KMS-11 (cell line): ENCODE measurements around the gene PAM.
A peak's percentile ranks its signal among the peaks of the same experiment; 100 is the strongest.

Experiments used
- H2AFZ ChIP-seq: fragments of 200-600 bp; sonication (generic); 2 replicates; pipeline ENCODE4 v1.6.1; 2016; ENCODE audit warnings: antibody characterized with exemption, mixed run types, low read depth
- H3K27ac ChIP-seq: fragments of 200-600 bp; sonication (generic); 2 replicates; pipeline ENCODE4 v1.6.1; 2016; ENCODE audit warnings: mild to moderate bottlenecking, mixed run types
- H3K27me3 ChIP-seq: fragments of 200-600 bp; sonication (generic); 2 replicates; pipeline ENCODE4 v1.6.1; 2017; ENCODE audit warnings: mild to moderate bottlenecking, low read depth, mixed run types, moderate library complexity; ENCODE audit not compliant: insufficient read depth
- H3K36me3 ChIP-seq: fragments of 200-600 bp; sonication (generic); 2 replicates; pipeline ENCODE4 v1.6.1; 2017; ENCODE audit warnings: mild to moderate bottlenecking, mixed run types; ENCODE audit not compliant: insufficient read depth
- H3K4me1 ChIP-seq: fragments of 200-600 bp; sonication (generic); 2 replicates; pipeline ENCODE4 v1.6.1; 2016; ENCODE audit warnings: mild to moderate bottlenecking, low read depth, mixed run types; ENCODE audit not compliant: poor library complexity, severe bottlenecking
- H3K4me2 ChIP-seq: fragments of 200-600 bp; sonication (generic); 2 replicates; pipeline ENCODE4 v1.7.0; 2016; ENCODE audit warnings: mild to moderate bottlenecking, mixed run types
- H3K4me3 ChIP-seq: fragments of 200-600 bp; sonication (generic); IDR thresholded peaks from 2 replicates; pipeline ENCODE4 v1.6.1; 2017; ENCODE audit warnings: low read depth, low read length, mixed read lengths; ENCODE audit not compliant: insufficient read depth
- H3K79me2 ChIP-seq: fragments of 200-600 bp; sonication (generic); 2 replicates; pipeline ENCODE4 v1.6.1; 2016; ENCODE audit warnings: low read depth, mixed run types; ENCODE audit not compliant: insufficient read depth
- H3K9ac ChIP-seq: fragments of 200-600 bp; sonication (generic); 2 replicates; pipeline ENCODE4 v1.6.1; 2016; ENCODE audit warnings: mild to moderate bottlenecking, mixed run types
- H4K20me1 ChIP-seq: fragments of 200-600 bp; sonication (generic); 2 replicates; pipeline ENCODE4 v1.6.1; 2016; ENCODE audit warnings: mild to moderate bottlenecking, mixed run types; ENCODE audit not compliant: insufficient read depth
- TF ChIP-seq, protein P1 (sequence below): fragments of 200-600 bp; sonication (generic); conservative IDR thresholded peaks from 2 replicates; pipeline ENCODE4 v1.6.1; 2017; ENCODE audit warnings: low read depth, mild to moderate bottlenecking, antibody characterized with exemption, low read length, moderate library complexity, mixed read lengths

Gene PAM

DNA sequence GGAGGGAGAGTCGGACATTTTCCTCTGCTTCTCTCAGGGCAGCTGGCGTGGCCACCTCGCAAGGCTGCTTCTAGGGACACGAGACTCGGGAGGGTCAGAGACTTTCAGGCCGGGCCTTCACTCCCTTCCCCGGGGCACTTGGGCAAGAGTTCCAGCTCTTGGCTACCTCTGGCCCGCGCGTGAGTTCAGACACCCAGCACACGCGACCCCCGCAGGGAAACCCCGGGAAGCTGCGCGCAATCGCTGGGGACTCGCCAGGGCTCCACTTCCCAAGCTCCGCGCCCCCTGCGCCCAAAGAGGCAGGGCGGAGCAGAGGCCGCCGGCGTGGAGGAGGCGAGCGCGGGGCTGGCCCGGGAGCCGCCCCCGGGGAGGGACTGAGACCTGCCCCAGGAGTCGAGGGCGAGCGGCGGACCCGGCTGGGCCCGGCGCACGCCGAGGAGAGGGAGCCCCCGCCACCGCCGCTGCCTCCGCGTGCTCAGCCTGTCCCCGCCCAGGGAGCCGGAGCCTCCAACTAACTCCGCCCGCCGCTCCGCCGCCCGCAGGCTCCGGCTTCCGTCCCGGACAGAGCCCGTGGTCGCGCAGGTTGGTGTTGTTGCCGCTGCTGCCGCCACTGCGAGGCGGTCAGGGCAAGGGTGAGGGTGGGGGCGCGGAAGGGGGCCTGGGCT is at the start of gene PAM:
TSS of gene PAM (plus strand) at position 539 of the 665 bp plus-strand sequence. CDS start 110,891 bp downstream, outside the sequence.
- H3K9ac ChIP-seq: peak within 1 kb of the TSS; percentile 94
- peak within 1 kb of the TSS; percentile 92 for H2AFZ ChIP-seq
- H3K4me2 ChIP-seq: peak within 1 kb of the TSS; percentile 96
- peaks cover 12% of the 10 kb centered on the region; the same call in 1 of the 2 replicates for H3K79me2 ChIP-seq
- no peaks in the 10 kb centered on the region for H4K20me1 ChIP-seq
- peak within 1 kb of the TSS; percentile 64 for H3K27ac ChIP-seq
- H3K27me3 ChIP-seq: no peaks in the 10 kb centered on the region
- H3K36me3 ChIP-seq: no peaks in the 10 kb centered on the region
- TF ChIP-seq, protein P1, sequence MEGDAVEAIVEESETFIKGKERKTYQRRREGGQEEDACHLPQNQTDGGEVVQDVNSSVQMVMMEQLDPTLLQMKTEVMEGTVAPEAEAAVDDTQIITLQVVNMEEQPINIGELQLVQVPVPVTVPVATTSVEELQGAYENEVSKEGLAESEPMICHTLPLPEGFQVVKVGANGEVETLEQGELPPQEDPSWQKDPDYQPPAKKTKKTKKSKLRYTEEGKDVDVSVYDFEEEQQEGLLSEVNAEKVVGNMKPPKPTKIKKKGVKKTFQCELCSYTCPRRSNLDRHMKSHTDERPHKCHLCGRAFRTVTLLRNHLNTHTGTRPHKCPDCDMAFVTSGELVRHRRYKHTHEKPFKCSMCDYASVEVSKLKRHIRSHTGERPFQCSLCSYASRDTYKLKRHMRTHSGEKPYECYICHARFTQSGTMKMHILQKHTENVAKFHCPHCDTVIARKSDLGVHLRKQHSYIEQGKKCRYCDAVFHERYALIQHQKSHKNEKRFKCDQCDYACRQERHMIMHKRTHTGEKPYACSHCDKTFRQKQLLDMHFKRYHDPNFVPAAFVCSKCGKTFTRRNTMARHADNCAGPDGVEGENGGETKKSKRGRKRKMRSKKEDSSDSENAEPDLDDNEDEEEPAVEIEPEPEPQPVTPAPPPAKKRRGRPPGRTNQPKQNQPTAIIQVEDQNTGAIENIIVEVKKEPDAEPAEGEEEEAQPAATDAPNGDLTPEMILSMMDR: no peak
- H3K4me3 ChIP-seq: peak within 1 kb of the TSS; percentile 48
- peaks cover 21% of the 10 kb centered on the region for H3K4me1 ChIP-seq

DNA sequence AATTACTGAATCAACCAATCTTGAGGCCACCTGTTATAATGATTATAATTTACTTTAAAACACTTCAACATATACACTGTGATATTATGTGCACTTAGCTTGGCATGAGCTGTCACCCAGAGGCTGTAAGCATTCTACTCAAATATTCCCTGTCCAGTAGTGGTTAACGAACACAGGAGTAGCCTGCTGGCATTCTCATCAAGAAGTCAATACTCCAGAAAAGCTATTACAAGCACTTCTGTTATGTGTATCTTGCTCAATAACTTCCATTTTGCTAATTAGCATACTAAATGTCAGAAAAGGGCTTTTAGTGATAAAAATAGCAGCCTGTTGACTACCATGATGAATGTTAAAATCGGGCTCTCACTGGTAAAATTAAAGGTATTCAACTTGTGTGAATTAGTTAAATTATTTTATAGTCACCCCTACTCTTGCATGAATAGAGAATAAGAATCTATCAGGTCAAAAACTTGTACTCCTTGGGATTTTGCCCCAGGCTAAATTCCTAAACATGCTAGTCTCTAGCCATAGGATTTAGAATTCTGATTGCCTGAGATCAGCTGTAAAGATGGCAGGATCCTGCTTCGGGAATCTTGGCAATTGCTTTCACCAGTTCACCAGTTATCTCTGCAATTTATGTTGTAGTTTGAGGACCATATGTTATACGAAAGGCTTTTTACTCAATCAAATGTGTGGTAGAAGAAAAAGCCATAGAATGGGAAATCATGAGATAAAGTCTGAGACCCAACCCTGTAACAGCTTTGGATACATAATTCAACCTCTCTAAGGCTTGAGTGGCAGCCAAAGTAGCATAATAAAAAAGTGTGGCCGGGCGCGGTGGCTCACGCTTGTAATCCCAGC is 43.4 kb upstream of the PAM start:
- TF ChIP-seq, protein P1: no peak
- no peak overlapping the region for H3K9ac ChIP-seq

DNA sequence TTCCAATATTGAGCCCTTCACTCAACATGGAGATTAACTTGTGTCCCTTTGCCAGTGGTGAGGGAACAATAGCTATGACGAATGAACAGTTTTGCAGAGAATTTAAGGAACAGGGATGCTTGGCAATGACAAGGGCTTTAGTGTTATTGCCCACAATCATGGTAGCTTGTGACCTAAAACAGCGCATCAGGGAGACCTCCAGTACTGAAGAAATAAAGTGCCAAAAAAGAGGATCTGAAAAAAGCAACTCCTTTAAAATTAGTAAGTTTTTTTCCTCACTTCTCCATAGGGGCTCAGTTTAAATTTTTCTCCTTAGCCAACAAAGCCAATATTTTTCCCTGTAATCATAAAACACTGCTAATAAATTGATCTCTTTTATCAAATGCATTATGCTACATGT is 41.8 kb upstream of the PAM start:
- no peak overlapping the region for H3K4me2 ChIP-seq
- no peaks in the 10 kb centered on the region for H3K79me2 ChIP-seq
- no peaks in the 10 kb centered on the region for H3K4me1 ChIP-seq
- no peak overlapping the region for H3K9ac ChIP-seq
- TF ChIP-seq, protein P1: no peak
- no peak overlapping the region for H3K27ac ChIP-seq
- H4K20me1 ChIP-seq: no peaks in the 10 kb centered on the region
- H2AFZ ChIP-seq: no peak overlapping the region
- no peak overlapping the region for H3K4me3 ChIP-seq
- H3K27me3 ChIP-seq: no peaks in the 10 kb centered on the region
- no peaks in the 10 kb centered on the region for H3K36me3 ChIP-seq

More for the DNA sequence above, 43.4 kb upstream of the PAM start:
- H3K27me3 ChIP-seq: no peaks in the 10 kb centered on the region
- no peak overlapping the region for H2AFZ ChIP-seq
- H3K4me1 ChIP-seq: no peaks in the 10 kb centered on the region
- no peaks in the 10 kb centered on the region for H4K20me1 ChIP-seq
- no peaks in the 10 kb centered on the region for H3K79me2 ChIP-seq
- no peak overlapping the region for H3K4me3 ChIP-seq
- H3K27ac ChIP-seq: no peak overlapping the region
- H3K4me2 ChIP-seq: no peak overlapping the region
- no peaks in the 10 kb centered on the region for H3K36me3 ChIP-seq

DNA sequence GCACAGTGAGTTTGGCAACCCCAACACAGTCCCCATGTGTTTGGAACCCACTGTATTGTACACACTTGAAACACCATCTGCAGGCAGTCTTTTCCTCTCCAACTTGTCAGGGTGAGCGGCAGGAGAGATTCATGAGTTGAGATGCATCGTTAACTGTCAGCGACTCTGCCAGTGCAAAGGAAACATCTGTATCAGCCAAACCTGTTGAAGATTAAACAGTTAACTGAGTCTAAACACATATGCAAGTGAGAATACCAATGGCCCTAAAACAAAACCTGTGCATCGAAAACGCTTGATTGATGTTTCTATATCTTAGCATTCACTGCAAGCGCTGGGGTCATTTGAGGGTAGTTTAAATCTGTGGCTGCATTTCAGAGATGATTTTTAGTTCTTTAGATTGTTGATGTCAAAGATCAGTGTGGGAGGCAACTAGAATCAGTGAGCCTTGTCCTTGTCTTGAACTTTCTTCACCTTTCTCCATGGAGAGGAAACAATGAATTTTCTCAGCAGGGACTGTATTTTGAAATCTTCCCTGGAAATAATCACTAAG is 41.3 kb upstream of the PAM start:
- Histone ChIP-seq H3K27ac (no peak overlapping the region), H3K27me3 (no peaks in the 10 kb centered on the region), H3K4me2 (no peak overlapping the region), H3K9ac (no peak overlapping the region), H3K79me2 (no peaks in the 10 kb centered on the region), H3K4me1 (no peaks in the 10 kb centered on the region), H2AFZ (no peak overlapping the region), H3K4me3 (no peak overlapping the region), H4K20me1 (no peaks in the 10 kb centered on the region), H3K36me3 (no peaks in the 10 kb centered on the region)
- TF ChIP-seq, protein P1: no peak
